ENCODE measurements around the gene BAD. TPM values are rescaled to one million over a fixed set of nuclear protein-coding genes. Genes with fewer than 3 reads are reported as not detected.

The BAD gene
- total and polyA plus RNA-seq, 2 of the 13 experiments (the other 11 are each of a cell fraction or from before 2014, with no cell fraction given): 17.9 to 28.5 TPM

GRCh38 chr11:64250415-64251015 lies 34.0 kb downstream of the BAD start (continued):
- TF ChIP-seq ZNF569 (CRISPR knock-in tag; IDR thresholded peaks at IDR 0.05; ENCODE audit: borderline replicate concordance) (no peak), FOSL2 (CRISPR knock-in tag; IDR thresholded peaks at IDR 0.05) (no peak)

- Histone ChIP-seq H3K9ac (ENCODE audit: insufficient read depth, low read depth, low read length) (no peak overlapping the region), H3K4me1 (ENCODE audit: insufficient read depth, low read length) (peaks cover 58% of the 10 kb centered on the region)
- BruUV-seq (replicated peaks): no TSS peak
Observed at GRCh38 chr11:64249563-64250414, 34.7 kb downstream of the BAD start.

More at GRCh38 chr11:64249563-64250414, 34.7 kb downstream of the BAD start:
- POLR2A ChIA-PET: interaction anchor here (0.9 to 2.0 kb wide), 8 partner anchors 9 to 68 kb away, joined by 3 to 14 read pairs (median 4); partner anchors contain the start of genes FKBP2, PRDX5 and TRMT112
- FAIRE-seq: no peak
- Histone ChIP-seq H3K4me3 (replicated peaks in 1 of 3; ENCODE audit: insufficient read depth in 1 of 3, low read depth in 2 of 3, low read length in 3 of 3) (peak overlapping the region in 1 of 3 experiments; percentile 88; a peak in 2 of 6 replicates), H3K27ac (ENCODE audit: extremely low read length, insufficient read depth, low read length) (no peak overlapping the region), H3K4me2 (ENCODE audit: low read depth, low read length) (peak overlapping the region; percentile 100; the same call in 1 of the 2 replicates), H3K27me3 (ENCODE audit: control insufficient read depth in 1 of 2, insufficient read depth in 2 of 2, low read length in 2 of 2) (no peaks in the 10 kb centered on the region; a peak in 1 of 5 replicates), H3K79me2 (ENCODE audit: insufficient read depth, low read length) (peaks cover 20% of the 10 kb centered on the region), H3K9me3 (ENCODE audit: low read length) (no peaks in the 10 kb centered on the region), H4K20me1 (ENCODE audit: insufficient read depth, low read length) (no peaks in the 10 kb centered on the region), H3K36me3 (replicated peaks in 1 of 2; ENCODE audit: control insufficient read depth in 1 of 2, insufficient read depth in 2 of 2, low read length in 2 of 2) (no peaks in the 10 kb centered on the region), H2AFZ (ENCODE audit: low read length) (no peak overlapping the region)
- in situ Hi-C loops (cut with HindIII; ENCODE audit: extremely low pct_ligation_motif_present, low pct_unique_long_range_greater_than_20kb) (no loop called here), intact Hi-C loops (cut with micrococcal nuclease; ENCODE audit: unreplicated experiment) (loop anchor here (2.0 to 5.0 kb wide), 3 partner anchors 19 to 59 kb away; partner anchors contain the start of gene CATSPERZ)
- CTCF ChIA-PET (ENCODE audit: low intra/inter-chr PET ratio, low total read pairs): no interaction called here
- peak; percentile 24; the same call in 1 of the 2 replicates for TF ChIP-seq ZNF430 (CRISPR knock-in tag; IDR thresholded peaks at IDR 0.05)
- TF ChIP-seq ADNP (CRISPR knock-in tag; IDR thresholded peaks at IDR 0.05): peak; percentile 58; the same call in 1 of the 2 replicates
- TF ChIP-seq CREB3 (CRISPR knock-in tag; IDR thresholded peaks at IDR 0.05): no peak
- no peak for TF ChIP-seq CREB1 (IDR thresholded peaks at IDR 0.05)
- TF ChIP-seq CREB1 (CRISPR knock-in tag; IDR thresholded peaks at IDR 0.05): no peak
- no peak for TF ChIP-seq PAWR (CRISPR knock-in tag; IDR thresholded peaks at IDR 0.05; ENCODE audit: borderline replicate concordance)
- TF ChIP-seq ZNF235 (CRISPR knock-in tag; IDR thresholded peaks at IDR 0.05; ENCODE audit: borderline replicate concordance): no peak
- TF ChIP-seq SMC3 (IDR thresholded peaks at IDR 0.05; ENCODE audit: low read length): no peak
- TF ChIP-seq NAIF1 (CRISPR knock-in tag; IDR thresholded peaks at IDR 0.05; ENCODE audit: borderline replicate concordance): no peak
- TF ChIP-seq ZFP62 (CRISPR knock-in tag; IDR thresholded peaks at IDR 0.05): no peak
- peak; percentile 30; the same call in 1 of the 2 replicates for TF ChIP-seq RCOR2 (CRISPR knock-in tag; IDR thresholded peaks at IDR 0.05)
- TF ChIP-seq ZMYM3 (CRISPR knock-in tag; IDR thresholded peaks at IDR 0.05): peak; percentile 94
- peak; percentile 99 for TF ChIP-seq ZNF768 (CRISPR knock-in tag; IDR thresholded peaks at IDR 0.05)
- DNase-seq (ENCODE audit: low spot score): no peak
- 0% methylated on average over 1 of the region's 8 CpGs for WGBS (ENCODE audit: low lambda C conversion rate)
- ATAC-seq: no peak
